ENCODE results near the gene ATP5F1E. TPM values are rescaled to one million over a fixed set of nuclear protein-coding genes. Genes with fewer than 3 reads are reported as not detected.

Gene ATP5F1E
- total and polyA plus RNA-seq, 9 of the 15 experiments (the other 6 are each of a cell fraction or from before 2014, with no cell fraction given): 60.3 to 162 (median 113) TPM

- TF ChIP-seq NFE2L1 (tag; IDR thresholded peaks at IDR 0.05; ENCODE audit: borderline replicate concordance, low read depth) (no peak), TFE3 (CRISPR knock-in tag; IDR thresholded peaks at IDR 0.05) (no peak), TFAM (CRISPR knock-in tag; conservative IDR thresholded peaks at IDR 0.05) (no peak), ZNF134 (CRISPR knock-in tag; conservative IDR thresholded peaks at IDR 0.05) (0 out of 2 replicates have a peak, but pooled peaks have one; percentile 45), RERE (CRISPR knock-in tag; IDR thresholded peaks at IDR 0.05; ENCODE audit: borderline replicate concordance) (no peak), SIX5 (IDR thresholded peaks at IDR 0.05; ENCODE audit: borderline replicate concordance in 1 of 2, insufficient read depth in 1 of 2, low read depth in 1 of 2, low read length in 2 of 2) (no peak), KDM1A (IDR thresholded peaks at IDR 0.05) (no peak), ZNF778 (CRISPR knock-in tag; IDR thresholded peaks at IDR 0.05) (no peak), CBX2 (IDR thresholded peaks at IDR 0.05; ENCODE audit: insufficient read depth, low read length, poor library complexity, severe bottlenecking) (no peak), EGR1 (conservative IDR thresholded peaks at IDR 0.05) (peak; percentile 41; the same call in 1 of the 2 replicates), RREB1 (CRISPR knock-in tag; IDR thresholded peaks at IDR 0.05) (no peak), ZNF766 (CRISPR knock-in tag; conservative IDR thresholded peaks at IDR 0.05) (no peak), RFX5 (IDR thresholded peaks at IDR 0.05; ENCODE audit: low read depth, low read length) (no peak)
Measured at GRCh38 chr20:59010995-59011873, 20.9 kb downstream of the ATP5F1E start (continued).
